ENCODE data around the gene SHISAL1.

Gene SHISAL1

DNA sequence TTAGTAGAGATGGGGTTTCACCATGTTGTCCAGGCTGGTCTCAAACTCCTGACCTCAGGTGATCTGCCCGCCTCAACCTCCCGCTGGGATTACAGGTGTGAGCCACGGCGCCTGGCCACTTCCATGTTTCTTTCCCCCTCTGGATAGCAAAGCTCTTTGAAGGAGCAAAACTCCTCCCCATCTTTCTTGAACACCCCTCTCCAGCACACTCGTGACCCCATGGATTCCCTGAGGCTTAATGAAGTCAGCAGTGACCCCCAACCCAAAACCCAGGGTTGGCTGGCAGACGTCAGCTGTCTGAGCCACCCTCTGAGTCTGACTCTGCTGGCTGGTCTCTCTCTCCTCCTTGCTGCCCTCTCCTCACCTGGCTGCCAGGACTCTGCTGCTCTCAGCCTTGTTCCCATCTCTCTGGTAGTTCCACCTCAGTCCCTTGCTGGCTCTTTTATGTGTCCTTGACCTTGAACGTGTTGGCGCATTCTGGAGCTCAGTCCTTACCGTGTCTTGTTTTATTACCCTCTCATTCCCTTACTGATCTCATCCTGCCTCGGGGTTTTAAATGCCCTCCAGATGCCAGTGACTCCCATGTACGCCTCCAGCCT lies 87.6 kb downstream of the SHISAL1 start:
- no peak for DNase-seq

GRCh38 chr22:44224166-44224565 lies 88.6 kb downstream of the SHISAL1 start:
- no peak for DNase-seq

GRCh38 chr22:44221710-44222475 lies 90.9 kb downstream of the SHISAL1 start:
- no peak for DNase-seq

DNA sequence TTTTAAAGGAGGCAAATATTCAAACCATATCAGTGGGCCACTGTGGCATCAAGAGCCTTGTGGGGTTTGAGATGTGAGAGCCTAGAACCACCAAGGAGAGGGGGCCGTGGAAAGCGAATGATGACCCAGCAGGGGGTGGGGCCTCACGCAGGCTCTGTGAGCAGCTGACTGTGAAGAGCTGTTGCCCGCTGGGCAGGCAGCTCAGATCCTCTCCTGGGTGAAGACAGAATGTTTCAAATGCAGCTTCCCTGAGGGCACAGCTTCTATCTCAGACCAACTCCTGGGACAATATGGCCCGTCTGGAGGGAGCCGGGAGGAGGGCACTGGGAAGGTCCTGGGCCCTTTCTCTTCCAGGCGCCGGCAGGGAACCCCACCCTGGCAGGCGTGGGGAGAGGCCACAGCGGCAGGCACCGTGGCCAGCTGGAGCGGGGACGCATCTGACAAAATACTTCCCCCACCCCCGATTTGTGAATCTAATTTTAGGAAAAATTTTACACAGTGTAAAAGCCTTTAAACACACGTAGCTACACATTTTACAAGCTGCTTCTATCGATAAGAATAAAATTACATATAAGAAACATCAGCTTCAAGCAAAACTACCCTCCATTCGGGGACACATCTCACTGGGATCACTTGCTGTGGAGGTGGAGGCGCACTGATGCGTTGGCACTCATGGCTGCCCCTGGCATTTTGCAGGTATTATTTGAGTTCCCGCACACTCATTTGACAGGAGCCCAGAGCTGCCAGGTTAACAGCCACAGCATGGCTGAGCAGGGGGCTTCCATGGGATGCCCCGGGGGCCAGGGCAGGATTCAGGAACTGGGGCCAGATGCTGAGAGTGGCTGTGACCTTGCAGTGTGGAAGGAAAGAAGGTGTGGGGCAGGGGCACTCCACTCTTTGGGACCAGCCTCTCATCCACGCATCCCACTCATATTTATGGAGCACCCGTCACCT lies 91.7 kb downstream of the SHISAL1 start:
- no peak for DNase-seq

- DNase-seq, result no peak
These were observed 93.5 kb downstream of the SHISAL1 start for GRCh38 chr22:44219101-44219870.

DNA sequence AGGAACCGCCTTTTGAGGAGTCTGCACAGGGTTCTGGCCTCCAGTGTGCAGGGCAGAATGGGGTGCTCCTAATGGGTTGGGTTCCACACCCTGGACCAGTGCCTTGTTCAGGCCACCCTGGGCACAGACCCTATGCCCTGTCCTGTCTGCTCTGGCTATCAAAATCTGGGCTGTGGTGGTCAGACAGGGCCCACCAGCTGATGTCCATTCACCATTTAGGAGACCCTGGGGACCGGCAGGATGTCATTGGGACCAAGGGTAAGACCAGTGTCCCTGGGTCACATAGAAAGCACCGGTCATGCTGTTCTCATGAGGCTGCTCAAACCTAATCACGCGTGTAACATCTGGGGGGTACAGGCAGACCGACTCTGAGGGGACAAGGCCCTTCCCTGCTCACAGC lies 94.7 kb downstream of the SHISAL1 start:
- no peak for DNase-seq

GRCh38 chr22:44217346-44217745 lies 95.4 kb downstream of the SHISAL1 start:
- DNase-seq, result no peak

- no peak for DNase-seq
These were observed 97.5 kb downstream of the SHISAL1 start for GRCh38 chr22:44215287-44215686.

GRCh38 chr22:44214764-44215163 lies 98.0 kb downstream of the SHISAL1 start:
- DNase-seq, result no peak

DNA sequence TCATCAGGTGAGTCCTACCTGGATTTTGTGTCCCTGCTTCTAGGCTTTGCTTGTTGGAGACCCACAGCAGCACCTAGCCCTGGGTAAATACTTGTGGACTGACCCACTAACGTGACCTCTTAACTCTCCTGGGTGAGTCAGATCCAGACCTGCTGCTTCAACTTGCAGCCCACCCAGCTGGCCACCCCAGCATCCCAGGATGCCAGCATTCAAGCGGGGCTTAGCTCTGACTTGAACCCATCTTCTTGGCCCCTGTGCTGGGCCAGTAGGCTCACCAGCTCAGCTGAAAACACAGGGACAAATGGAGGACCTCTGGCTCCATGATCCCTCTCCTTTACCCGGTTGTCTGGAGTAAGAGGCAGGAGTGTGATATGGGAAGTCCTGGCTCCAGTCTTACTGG lies 98.6 kb downstream of the SHISAL1 start:
- DNase-seq, result no peak

DNA sequence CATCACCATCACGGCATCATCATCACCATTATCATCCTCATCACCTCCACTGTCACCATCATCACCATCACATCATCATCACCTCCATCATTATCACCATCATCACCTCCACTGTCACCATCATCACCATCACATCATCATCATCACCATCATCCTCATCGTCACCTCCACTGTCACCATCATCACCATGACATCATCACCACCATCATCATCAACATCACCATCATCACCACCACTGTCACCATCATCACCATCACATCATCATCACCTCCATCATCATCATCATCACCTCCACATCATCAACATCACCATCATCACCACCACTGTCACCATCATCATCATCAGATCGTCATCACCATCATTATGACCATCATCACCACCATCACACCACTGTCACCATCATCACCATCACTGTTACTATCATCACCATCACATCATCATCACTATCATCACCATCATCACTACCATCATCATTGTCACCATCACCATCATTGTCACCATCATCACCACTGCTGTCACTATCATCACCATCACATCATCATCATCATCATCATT lies 99.2 kb downstream of the SHISAL1 start:
- no peak for DNase-seq

DNA sequence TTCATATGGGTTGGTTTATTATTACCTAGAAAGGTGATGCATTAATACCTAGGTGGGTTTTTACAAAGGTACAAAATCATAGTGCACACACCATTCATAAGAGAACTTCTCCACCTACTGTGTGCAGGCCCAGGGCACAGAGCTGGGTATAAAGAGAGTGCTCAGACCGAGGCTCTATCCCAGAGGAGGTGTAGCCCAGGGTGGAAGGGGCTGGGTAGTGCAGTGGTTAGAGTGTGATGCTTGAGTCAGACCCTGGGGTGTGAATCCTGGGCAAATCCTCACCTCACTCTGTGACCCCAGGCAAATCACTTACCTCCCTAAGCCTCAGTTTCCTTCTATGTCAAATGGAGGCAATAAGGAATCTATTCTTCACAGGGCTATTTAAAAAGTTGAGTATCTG lies 99.8 kb downstream of the SHISAL1 start:
- DNase-seq, result no peak

DNA sequence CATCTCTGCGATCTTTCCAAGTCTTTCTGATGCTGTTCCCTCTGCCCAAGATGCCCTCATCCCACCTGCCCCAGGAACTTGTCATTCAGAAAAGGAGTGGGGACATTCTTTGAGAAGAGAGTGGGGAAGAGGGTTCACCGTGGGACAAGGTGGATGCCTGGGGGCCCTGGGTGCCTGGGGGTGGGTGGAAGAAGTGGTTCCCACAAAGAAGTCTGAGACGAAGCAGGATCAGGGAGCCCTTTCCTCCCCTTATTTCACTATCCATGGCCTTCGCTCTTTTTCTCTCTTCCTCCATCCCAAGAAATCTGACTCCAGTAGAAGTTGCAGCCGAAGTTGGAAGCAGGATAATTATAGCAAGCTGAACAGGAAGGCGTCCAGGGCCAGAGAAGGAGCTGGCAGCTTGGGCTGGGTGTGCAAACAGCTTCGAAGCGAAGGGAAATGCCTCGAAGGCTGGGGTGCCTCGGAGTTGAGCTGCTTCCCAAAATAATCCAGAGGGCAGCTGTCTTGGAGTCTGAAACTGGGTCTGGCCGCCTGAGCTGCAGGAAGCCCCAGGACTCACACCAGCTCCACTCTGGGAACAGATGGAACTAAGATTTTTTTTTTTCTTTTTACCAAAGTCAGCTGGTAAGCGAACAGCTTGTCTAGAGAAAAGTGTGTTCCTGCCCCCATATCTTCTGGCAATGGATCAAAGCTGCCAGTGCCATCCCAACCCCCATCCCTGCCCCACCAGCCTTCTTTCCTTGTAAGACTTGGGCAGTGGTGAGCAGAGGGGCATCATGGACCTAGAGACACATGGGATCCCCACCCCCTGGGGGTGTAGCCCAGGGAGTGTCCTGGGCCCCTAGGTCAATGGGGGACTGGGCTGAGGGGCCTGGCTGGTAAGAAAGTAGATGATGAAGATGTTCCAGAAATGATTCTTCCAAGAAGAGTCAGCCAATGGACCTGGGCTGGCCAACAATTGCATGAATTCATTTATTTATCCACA lies 100.5 kb downstream of the SHISAL1 start:
- DNase-seq, result no peak

- DNase-seq, result no peak
These were observed 101.3 kb downstream of the SHISAL1 start for GRCh38 chr22:44211256-44211945.

DNA sequence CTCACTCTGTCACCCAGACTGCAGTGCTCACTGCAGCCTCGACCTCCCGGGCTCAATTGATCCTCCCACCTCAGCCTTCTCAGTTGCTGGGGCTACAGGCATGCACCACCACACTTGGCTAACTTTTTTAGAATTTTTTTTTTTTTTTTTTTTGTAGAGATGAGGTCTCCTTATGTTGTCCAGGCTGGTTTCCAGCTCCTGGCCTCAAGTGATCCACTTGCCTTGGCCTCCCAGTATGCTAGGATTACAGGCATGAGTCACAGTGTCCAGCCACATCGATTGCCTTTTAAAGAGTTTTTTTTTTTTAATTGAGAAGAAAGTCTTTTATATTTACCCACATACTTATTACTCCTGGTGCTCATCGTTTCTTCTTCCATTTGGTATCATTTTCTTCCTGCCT lies 102.0 kb downstream of the SHISAL1 start:
- no peak for DNase-seq

DNA sequence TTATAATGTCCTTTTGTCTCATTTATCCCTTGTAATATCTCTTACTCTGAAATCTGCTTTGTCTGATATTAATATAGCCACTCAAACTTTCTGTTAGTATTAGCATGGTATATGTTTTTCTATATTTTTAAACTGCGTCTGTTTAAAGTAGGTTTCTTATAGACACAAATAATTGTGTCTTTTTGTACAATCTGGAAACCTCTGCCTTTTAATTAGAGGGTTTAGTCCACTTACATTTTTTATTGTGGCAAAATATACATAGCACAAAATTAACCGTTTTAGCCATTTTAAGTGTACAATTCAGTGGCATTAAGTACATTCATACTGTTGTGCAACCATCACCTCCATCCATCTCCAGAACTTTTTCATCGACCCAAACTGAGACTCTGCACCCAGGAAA lies 103.4 kb downstream of the SHISAL1 start:
- DNase-seq, result no peak

- no peak for DNase-seq
These were observed 104.8 kb downstream of the SHISAL1 start for GRCh38 chr22:44207981-44208317.

GRCh38 chr22:44207173-44207980 lies 105.4 kb downstream of the SHISAL1 start:
- DNase-seq, result no peak

GRCh38 chr22:44206696-44207095 lies 106.1 kb downstream of the SHISAL1 start:
- DNase-seq, result no peak

DNA sequence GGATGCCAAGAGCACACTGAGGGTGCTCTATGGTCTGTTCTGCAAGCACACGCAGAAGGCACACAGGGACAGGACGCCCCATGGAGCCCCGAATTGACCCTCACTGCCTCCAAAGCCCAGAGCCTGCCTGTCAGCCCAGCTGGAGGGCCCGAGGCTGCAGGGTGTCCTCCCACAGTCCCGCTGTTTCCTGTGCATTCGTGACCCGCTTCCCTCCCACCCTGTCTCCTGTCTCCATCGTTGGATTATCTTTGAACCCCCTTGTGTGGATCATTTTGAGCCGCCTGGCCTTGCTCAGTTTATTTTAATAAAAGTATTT lies 106.5 kb downstream of the SHISAL1 start:
- no peak for DNase-seq

Measured in NCI-H526 (cell line).